ENCODE results near the gene WWOX. TPM values are rescaled to one million over a fixed set of nuclear protein-coding genes. Genes with fewer than 3 reads are reported as not detected.

WWOX gene
- total and polyA plus RNA-seq, 4 donors, result 5.4 to 61.5 (median 18.4) TPM

DNA sequence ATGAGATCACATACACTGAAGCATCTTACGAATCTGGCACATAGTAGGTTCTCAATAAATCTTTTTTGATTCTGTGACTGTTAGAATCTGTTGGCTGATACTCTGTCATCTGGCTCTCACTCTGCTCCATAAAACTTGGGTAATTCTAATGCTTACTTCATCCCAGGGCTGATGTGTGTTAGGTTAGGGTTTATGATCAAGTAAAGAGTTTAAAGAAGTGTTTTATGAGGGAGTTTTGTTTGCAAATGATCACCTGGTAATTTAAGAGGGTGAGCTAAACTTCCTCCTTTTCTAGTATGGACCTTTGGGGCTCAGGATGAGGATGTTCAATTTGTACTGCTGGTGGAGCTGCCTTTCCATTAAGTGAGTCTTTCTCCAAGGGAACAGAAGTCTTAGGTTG is 364.1 kb downstream of the WWOX start:
- WGBS, 2 donors, result 83 to 88% methylated on average over 1 of the region's 1 CpG

DNA sequence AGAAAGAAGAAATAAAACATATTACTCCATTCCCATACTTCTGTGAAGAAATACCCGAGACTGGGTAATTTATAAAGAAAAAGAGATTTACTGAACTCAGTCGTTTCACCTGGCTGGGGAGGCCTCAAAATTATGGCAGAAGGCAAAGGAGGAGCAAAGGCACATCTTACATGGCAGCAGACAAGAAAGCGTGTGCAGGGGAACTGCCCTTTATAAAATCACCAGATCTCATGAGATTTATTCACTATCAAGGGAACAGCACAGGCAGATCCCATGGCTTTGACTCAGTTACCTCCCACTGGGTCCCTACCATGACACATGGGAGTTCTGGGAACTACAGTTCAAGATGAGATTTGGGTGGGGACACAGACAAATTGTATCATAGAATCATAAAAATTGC is 365.4 kb downstream of the WWOX start:
- ATAC-seq (ENCODE audit: insufficient read depth, low FRiP score), result no peak

More for the DNA sequence above, 364.1 kb downstream of the WWOX start:
- Histone ChIP-seq H3K4me1 (ENCODE audit: control insufficient read depth in 5 of 5, insufficient read depth in 5 of 5, low read length in 5 of 5) (peaks cover 0 to 20% (median 0%) of the 10 kb centered on the region in 5 donors), H3K4me3 (no peak overlapping the region), H3K27me3 (ENCODE audit: control insufficient read depth in 3 of 3, insufficient read depth in 3 of 3, low read length in 2 of 3) (no peaks in the 10 kb centered on the region), H3K36me3 (ENCODE audit: control insufficient read depth in 4 of 4, insufficient read depth in 4 of 4, low read length in 4 of 4) (no peaks in the 10 kb centered on the region), H3K27ac (ENCODE audit: low read depth in 1 of 2, low read length in 1 of 2) (no peak overlapping the region), H3K9ac (ENCODE audit: insufficient read depth in 1 of 2, low read length in 2 of 2) (no peak overlapping the region), H3K9me3 (ENCODE audit: control insufficient read depth in 4 of 4, insufficient read depth in 3 of 4, low read length in 3 of 4) (no peaks in the 10 kb centered on the region)
- ATAC-seq (ENCODE audit: insufficient read depth, low FRiP score) (no peak), DNase-seq (no peak)
- TF ChIP-seq, protein P1, sequence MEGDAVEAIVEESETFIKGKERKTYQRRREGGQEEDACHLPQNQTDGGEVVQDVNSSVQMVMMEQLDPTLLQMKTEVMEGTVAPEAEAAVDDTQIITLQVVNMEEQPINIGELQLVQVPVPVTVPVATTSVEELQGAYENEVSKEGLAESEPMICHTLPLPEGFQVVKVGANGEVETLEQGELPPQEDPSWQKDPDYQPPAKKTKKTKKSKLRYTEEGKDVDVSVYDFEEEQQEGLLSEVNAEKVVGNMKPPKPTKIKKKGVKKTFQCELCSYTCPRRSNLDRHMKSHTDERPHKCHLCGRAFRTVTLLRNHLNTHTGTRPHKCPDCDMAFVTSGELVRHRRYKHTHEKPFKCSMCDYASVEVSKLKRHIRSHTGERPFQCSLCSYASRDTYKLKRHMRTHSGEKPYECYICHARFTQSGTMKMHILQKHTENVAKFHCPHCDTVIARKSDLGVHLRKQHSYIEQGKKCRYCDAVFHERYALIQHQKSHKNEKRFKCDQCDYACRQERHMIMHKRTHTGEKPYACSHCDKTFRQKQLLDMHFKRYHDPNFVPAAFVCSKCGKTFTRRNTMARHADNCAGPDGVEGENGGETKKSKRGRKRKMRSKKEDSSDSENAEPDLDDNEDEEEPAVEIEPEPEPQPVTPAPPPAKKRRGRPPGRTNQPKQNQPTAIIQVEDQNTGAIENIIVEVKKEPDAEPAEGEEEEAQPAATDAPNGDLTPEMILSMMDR (IDR thresholded peaks at IDR 0.05; ENCODE audit: control extremely low read depth, extremely low read depth), result no peak

DNA sequence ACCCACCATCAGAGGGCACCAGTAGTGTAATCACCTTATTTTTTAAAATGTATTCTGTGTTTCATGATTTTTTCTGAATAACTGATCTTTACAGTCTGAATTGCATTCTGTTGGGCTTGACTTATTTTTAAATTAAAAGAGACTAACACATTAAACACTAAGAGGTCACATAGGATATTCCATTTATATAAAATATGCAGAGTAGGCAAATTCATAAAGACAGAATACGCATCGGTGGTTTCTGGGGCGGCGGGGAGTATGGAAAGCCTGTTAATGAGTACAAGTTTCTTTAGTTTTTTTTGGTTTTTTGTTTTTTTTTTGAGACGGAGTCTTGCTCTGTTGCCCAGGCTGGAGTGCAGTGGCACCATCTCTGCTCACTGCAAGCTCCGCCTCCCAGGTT is 366.3 kb downstream of the WWOX start:
- DNase-seq, result no peak
- WGBS, 2 donors, result 97 to 98% methylated on average over 6 of the region's 6 CpGs
- Histone ChIP-seq H3K27me3 (ENCODE audit: control insufficient read depth in 3 of 3, insufficient read depth in 3 of 3, low read length in 2 of 3) (no peaks in the 10 kb centered on the region), H3K4me3 (no peak overlapping the region), H3K4me1 (ENCODE audit: control insufficient read depth in 5 of 5, insufficient read depth in 5 of 5, low read length in 5 of 5) (peaks cover 0 to 21% (median 0%) of the 10 kb centered on the region in 5 donors), H3K9me3 (ENCODE audit: control insufficient read depth in 4 of 4, insufficient read depth in 3 of 4, low read length in 3 of 4) (no peaks in the 10 kb centered on the region), H3K27ac (ENCODE audit: low read depth in 1 of 2, low read length in 1 of 2) (no peak overlapping the region), H3K36me3 (ENCODE audit: control insufficient read depth in 4 of 4, insufficient read depth in 4 of 4, low read length in 4 of 4) (no peaks in the 10 kb centered on the region), H3K9ac (ENCODE audit: insufficient read depth in 1 of 2, low read length in 2 of 2) (no peak overlapping the region)
- no peak for ATAC-seq (ENCODE audit: insufficient read depth, low FRiP score)
- TF ChIP-seq, protein P1 (IDR thresholded peaks at IDR 0.05; ENCODE audit: control extremely low read depth, extremely low read depth), result no peak

More for the DNA sequence above, 365.4 kb downstream of the WWOX start:
- no peak overlapping the region for H3K4me3 ChIP-seq
- no peaks in the 10 kb centered on the region for H3K9me3 ChIP-seq (ENCODE audit: control insufficient read depth in 4 of 4, insufficient read depth in 3 of 4, low read length in 3 of 4)
- H3K27me3 ChIP-seq (ENCODE audit: control insufficient read depth in 3 of 3, insufficient read depth in 3 of 3, low read length in 2 of 3), result no peaks in the 10 kb centered on the region
- no peak overlapping the region for H3K27ac ChIP-seq (ENCODE audit: low read depth in 1 of 2, low read length in 1 of 2)
- H3K4me1 ChIP-seq (ENCODE audit: control insufficient read depth in 5 of 5, insufficient read depth in 5 of 5, low read length in 5 of 5), result peaks cover 0 to 20% (median 0%) of the 10 kb centered on the region in 5 donors
- TF ChIP-seq, protein P1 (IDR thresholded peaks at IDR 0.05; ENCODE audit: control extremely low read depth, extremely low read depth), result no peak
- H3K36me3 ChIP-seq (ENCODE audit: control insufficient read depth in 4 of 4, insufficient read depth in 4 of 4, low read length in 4 of 4), result no peaks in the 10 kb centered on the region
- no peak for DNase-seq
- WGBS, 2 donors, result 92 to 96% methylated on average over 3 of the region's 3 CpGs
- H3K9ac ChIP-seq (ENCODE audit: insufficient read depth in 1 of 2, low read length in 2 of 2), result no peak overlapping the region

DNA sequence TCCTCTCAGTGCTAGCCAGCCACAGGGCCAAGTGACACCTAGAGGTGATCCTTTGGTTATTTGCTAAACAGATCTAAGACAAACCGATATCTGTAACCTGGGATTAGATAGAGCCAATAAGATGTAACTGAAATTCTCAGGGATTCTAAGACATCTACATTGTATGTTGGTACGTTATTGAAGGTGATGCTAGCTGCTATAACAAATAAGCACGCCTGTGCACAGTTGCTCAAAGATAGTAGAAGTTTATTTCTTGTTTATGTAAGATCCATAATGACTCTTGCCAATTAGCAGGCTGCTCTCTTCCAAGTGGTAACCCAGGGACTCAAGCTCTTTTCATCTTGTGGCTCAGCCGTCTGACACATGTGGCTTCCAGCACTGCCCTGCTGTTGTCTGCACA is 370.3 kb downstream of the WWOX start:
- TF ChIP-seq, protein P1 (IDR thresholded peaks at IDR 0.05; ENCODE audit: control extremely low read depth, extremely low read depth), result no peak
- H3K9me3 ChIP-seq (ENCODE audit: control insufficient read depth in 4 of 4, insufficient read depth in 3 of 4, low read length in 3 of 4), result no peaks in the 10 kb centered on the region
- no peak overlapping the region for H3K4me3 ChIP-seq
- H3K36me3 ChIP-seq (ENCODE audit: control insufficient read depth in 4 of 4, insufficient read depth in 4 of 4, low read length in 4 of 4), result no peaks in the 10 kb centered on the region
- H3K27me3 ChIP-seq (ENCODE audit: control insufficient read depth in 3 of 3, insufficient read depth in 3 of 3, low read length in 2 of 3), result no peaks in the 10 kb centered on the region
- H3K9ac ChIP-seq (ENCODE audit: insufficient read depth in 1 of 2, low read length in 2 of 2), result no peak overlapping the region
- 94 to 98% methylated on average over 4 of the region's 4 CpGs for WGBS, 2 donors
- DNase-seq (no peak), ATAC-seq (ENCODE audit: insufficient read depth, low FRiP score) (no peak)
- no peak overlapping the region for H3K27ac ChIP-seq (ENCODE audit: low read depth in 1 of 2, low read length in 1 of 2)
- H3K4me1 ChIP-seq (ENCODE audit: control insufficient read depth in 5 of 5, insufficient read depth in 5 of 5, low read length in 5 of 5), result peaks cover 0 to 4% (median 0%) of the 10 kb centered on the region in 5 donors
